Measurements from ENCODE around the gene RDX.

DNA sequence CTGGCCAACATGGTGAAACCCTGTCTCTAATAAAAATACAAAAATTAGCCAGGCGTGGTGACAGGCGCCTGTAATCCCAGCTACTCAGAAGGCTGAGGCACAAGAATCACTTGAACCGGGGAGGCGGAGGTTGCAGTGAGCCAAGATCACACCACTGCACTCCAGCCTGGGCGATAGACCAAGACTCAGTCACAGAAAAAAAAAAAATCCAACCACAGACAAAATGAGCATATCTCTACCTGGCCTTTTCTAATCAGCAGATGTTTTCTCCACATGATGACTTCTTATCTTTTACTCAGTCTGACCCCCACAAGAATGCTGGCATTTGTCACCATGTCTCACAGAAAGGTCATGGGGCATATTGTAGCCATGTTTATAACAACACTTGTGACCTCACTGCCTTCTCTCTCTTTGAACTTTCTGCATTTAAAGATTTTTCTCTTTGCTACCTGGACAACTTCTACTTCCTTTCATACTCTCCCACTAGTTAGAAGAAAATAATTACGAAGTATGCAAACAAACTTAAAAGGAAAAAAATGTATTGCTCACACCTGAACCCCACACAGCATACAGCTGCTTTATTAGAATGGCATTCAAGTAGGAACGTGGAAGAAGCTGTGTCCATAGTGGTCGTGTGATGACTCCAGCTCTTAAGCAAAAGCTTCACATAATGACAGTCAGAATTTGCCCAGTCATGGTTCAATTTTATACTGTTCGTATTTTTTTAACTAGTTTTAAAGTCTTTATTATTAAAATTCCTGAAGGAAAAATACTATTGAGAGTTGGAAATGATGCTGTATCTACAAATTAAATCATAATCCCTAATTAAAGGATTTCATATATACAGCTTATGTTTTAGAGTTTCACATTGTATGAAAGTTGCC lies 137.9 kb downstream of the RDX start:
- TF ChIP-seq EZH2 (IDR thresholded peaks at IDR 0.05; ENCODE audit: low read depth, low read length, severe bottlenecking) (no peak), YY1 (IDR thresholded peaks at IDR 0.05; ENCODE audit: low read depth, low read length) (no peak), TAF1 (IDR thresholded peaks at IDR 0.05; ENCODE audit: low read depth, low read length) (no peak), RAD21 (IDR thresholded peaks at IDR 0.05 in 1 of 2, conservative IDR thresholded peaks at IDR 0.05 in 1 of 2; ENCODE audit: low read depth in 2 of 2, low read length in 2 of 2) (no peak), NRF1 (IDR thresholded peaks at IDR 0.05; ENCODE audit: low read depth, low read length) (no peak), SIN3A (conservative IDR thresholded peaks at IDR 0.05 in 1 of 2, IDR thresholded peaks at IDR 0.05 in 1 of 2; ENCODE audit: low read depth in 1 of 2, low read length in 2 of 2) (no peak), MAX (IDR thresholded peaks at IDR 0.05) (no peak), SIRT6 (IDR thresholded peaks at IDR 0.05; ENCODE audit: low read length) (no peak), HDAC2 (IDR thresholded peaks at IDR 0.05; ENCODE audit: borderline replicate concordance in 1 of 2, low read depth in 2 of 2, low read length in 2 of 2) (no peak), ZNF274 (IDR thresholded peaks at IDR 0.05; ENCODE audit: borderline replicate concordance, extremely low read depth, low read length) (no peak)
- TF ChIP-seq, protein P1, sequence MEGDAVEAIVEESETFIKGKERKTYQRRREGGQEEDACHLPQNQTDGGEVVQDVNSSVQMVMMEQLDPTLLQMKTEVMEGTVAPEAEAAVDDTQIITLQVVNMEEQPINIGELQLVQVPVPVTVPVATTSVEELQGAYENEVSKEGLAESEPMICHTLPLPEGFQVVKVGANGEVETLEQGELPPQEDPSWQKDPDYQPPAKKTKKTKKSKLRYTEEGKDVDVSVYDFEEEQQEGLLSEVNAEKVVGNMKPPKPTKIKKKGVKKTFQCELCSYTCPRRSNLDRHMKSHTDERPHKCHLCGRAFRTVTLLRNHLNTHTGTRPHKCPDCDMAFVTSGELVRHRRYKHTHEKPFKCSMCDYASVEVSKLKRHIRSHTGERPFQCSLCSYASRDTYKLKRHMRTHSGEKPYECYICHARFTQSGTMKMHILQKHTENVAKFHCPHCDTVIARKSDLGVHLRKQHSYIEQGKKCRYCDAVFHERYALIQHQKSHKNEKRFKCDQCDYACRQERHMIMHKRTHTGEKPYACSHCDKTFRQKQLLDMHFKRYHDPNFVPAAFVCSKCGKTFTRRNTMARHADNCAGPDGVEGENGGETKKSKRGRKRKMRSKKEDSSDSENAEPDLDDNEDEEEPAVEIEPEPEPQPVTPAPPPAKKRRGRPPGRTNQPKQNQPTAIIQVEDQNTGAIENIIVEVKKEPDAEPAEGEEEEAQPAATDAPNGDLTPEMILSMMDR (IDR thresholded peaks at IDR 0.05; ENCODE audit: control extremely low read depth in 1 of 3, insufficient read depth in 1 of 3, low read depth in 1 of 3, low read length in 3 of 3): no peak
- TF ChIP-seq, protein P2, sequence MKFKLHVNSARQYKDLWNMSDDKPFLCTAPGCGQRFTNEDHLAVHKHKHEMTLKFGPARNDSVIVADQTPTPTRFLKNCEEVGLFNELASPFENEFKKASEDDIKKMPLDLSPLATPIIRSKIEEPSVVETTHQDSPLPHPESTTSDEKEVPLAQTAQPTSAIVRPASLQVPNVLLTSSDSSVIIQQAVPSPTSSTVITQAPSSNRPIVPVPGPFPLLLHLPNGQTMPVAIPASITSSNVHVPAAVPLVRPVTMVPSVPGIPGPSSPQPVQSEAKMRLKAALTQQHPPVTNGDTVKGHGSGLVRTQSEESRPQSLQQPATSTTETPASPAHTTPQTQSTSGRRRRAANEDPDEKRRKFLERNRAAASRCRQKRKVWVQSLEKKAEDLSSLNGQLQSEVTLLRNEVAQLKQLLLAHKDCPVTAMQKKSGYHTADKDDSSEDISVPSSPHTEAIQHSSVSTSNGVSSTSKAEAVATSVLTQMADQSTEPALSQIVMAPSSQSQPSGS (IDR thresholded peaks at IDR 0.05; ENCODE audit: low read length): no peak

All from H1 (cell line).